Stomach (tissue), 4 donors: ENCODE measurements around the gene TRIP13.

ENCODE experiments used
- CTCF ChIP-seq, 7 experiments: fragments of 450-650 bp in 4 of 7; fragments of 200-600 bp in 3 of 7; sonication (generic) in 3 of 7; IDR thresholded peaks; one replicate each; pipeline ENCODE4 v1.5.1; 2016 to 2019; ENCODE audit warnings: antibody characterized with exemption in 7 of 7, control low read depth in 2 of 7, mild to moderate bottlenecking in 1 of 7
- EP300 ChIP-seq: sonication (generic); formaldehyde crosslinking; IDR thresholded peaks from one replicate; pipeline ENCODE4 v1.6.1; 2017; ENCODE audit warnings: antibody characterized with exemption

GRCh38 chr5:872301-872700 lies 20.4 kb upstream of the TRIP13 start:
- TF ChIP-seq CTCF (IDR thresholded peaks at IDR 0.05) = no peak
- TF ChIP-seq EP300 = no peak
